MM.1S (cell line): ENCODE data around the gene IQCN.
A peak's percentile ranks its signal among the peaks of the same experiment; 100 is the strongest.

ENCODE experiments used
- DNase-seq: peaks from one replicate; pipeline ENCODE4 v3.0.0-alpha.2; 2015
- H2AFZ ChIP-seq: fragments of 300-600 bp; sonication (generic); 2 replicates; pipeline ENCODE4 v1.6.0; 2016; ENCODE audit warnings: antibody characterized with exemption, low read length
- H3F3A ChIP-seq: fragments of 300-600 bp; sonication (generic); 2 replicates; pipeline ENCODE4 v1.6.1; 2016; ENCODE audit warnings: mild to moderate bottlenecking, antibody characterized with exemption, low read length, moderate library complexity, mixed read lengths; ENCODE audit not compliant: insufficient read depth
- H3K27ac ChIP-seq: fragments of 300-600 bp; sonication (generic); 2 replicates; pipeline ENCODE4 v1.5.1; 2016; ENCODE audit warnings: mild to moderate bottlenecking, low read length
- H3K27me3 ChIP-seq: fragments of 300-600 bp; sonication (generic); replicated peaks from 2 replicates; pipeline ENCODE4 v1.6.0; 2016; ENCODE audit warnings: low read length; ENCODE audit not compliant: insufficient read depth
- H3K36me3 ChIP-seq: fragments of 300-600 bp; sonication (generic); replicated peaks from 2 replicates; pipeline ENCODE4 v1.6.1; 2016; ENCODE audit warnings: mild to moderate bottlenecking, low read length, mixed read lengths; ENCODE audit not compliant: insufficient read depth
- H3K4me1 ChIP-seq: fragments of 300-600 bp; sonication (generic); 2 replicates; pipeline ENCODE4 v1.6.1; 2016; ENCODE audit warnings: low read length, mixed read lengths
- H3K4me2 ChIP-seq: fragments of 300-600 bp; sonication (generic); 2 replicates; pipeline ENCODE4 v1.6.0; 2016; ENCODE audit warnings: low read depth, low read length
- H3K4me3 ChIP-seq: fragments of 300-600 bp; sonication (generic); 2 replicates; pipeline ENCODE4 v1.5.1; 2016; ENCODE audit warnings: low read length, mixed read lengths
- H3K79me2 ChIP-seq: fragments of 300-600 bp; sonication (generic); 2 replicates; pipeline ENCODE4 v1.6.1; 2016; ENCODE audit warnings: mixed run types, low read length, mixed read lengths
- H3K9ac ChIP-seq: fragments of 300-600 bp; sonication (generic); 2 replicates; pipeline ENCODE4 v1.6.1; 2016; ENCODE audit warnings: low read length, mixed read lengths
- H3K9me2 ChIP-seq: fragments of 300-600 bp; sonication (generic); replicated peaks from 2 replicates; pipeline ENCODE4 v1.6.1; 2016; ENCODE audit warnings: mild to moderate bottlenecking, low read length, mixed read lengths; ENCODE audit not compliant: insufficient read depth
- H3K9me3 ChIP-seq: fragments of 300-600 bp; sonication (generic); replicated peaks from 2 replicates; pipeline ENCODE4 v1.6.1; 2016; ENCODE audit warnings: mild to moderate bottlenecking, low read length, mixed read lengths; ENCODE audit not compliant: insufficient read depth
- H4K20me1 ChIP-seq: fragments of 300-600 bp; sonication (generic); 2 replicates; pipeline ENCODE4 v1.6.1; 2016; ENCODE audit warnings: mild to moderate bottlenecking, low read length, moderate library complexity, mixed read lengths; ENCODE audit not compliant: insufficient read depth
- CTCF ChIP-seq: fragments of 300-600 bp; sonication (generic); IDR thresholded peaks from 2 replicates; pipeline ENCODE4 v1.5.1; 2016; ENCODE audit warnings: antibody characterized with exemption, low read length, mixed read lengths
- EZH2 ChIP-seq: fragments of 300-600 bp; sonication (generic); optimal IDR thresholded peaks from 2 replicates; pipeline ENCODE3; 2017; ENCODE audit warnings: low read depth, mild to moderate bottlenecking, antibody characterized with exemption, low read length, mixed read lengths
- EZH2phosphoT487 ChIP-seq: fragments of 300-600 bp; sonication (generic); IDR thresholded peaks from 2 replicates; pipeline ENCODE4 v1.6.1; 2018; ENCODE audit warnings: antibody characterized with exemption, low read length

Gene IQCN

GRCh38 chr19:18224525-18225354 is 49.5 kb downstream of the IQCN start:
- H2AFZ ChIP-seq, result peak overlapping the region; percentile 67
- TF ChIP-seq EZH2, result no peak
- no peak for TF ChIP-seq CTCF
- no peak for TF ChIP-seq EZH2phosphoT487
- no peaks in the 10 kb centered on the region for H3K36me3 ChIP-seq
- H3K9me2 ChIP-seq, result no peaks in the 10 kb centered on the region
- H3K79me2 ChIP-seq, result no peaks in the 10 kb centered on the region
- H3F3A ChIP-seq, result no peaks in the 10 kb centered on the region
- no peaks in the 10 kb centered on the region for H3K4me1 ChIP-seq
- peak; percentile 88 for DNase-seq
- peaks cover 73% of the 10 kb centered on the region for H3K27me3 ChIP-seq
- H3K4me2 ChIP-seq, result peak overlapping the region; percentile 70
- peak overlapping the region; percentile 29 for H3K4me3 ChIP-seq
- H3K9ac ChIP-seq, result no peak overlapping the region; the same call in 1 of the 2 replicates
- H3K27ac ChIP-seq, result no peak overlapping the region
- H3K9me3 ChIP-seq, result no peaks in the 10 kb centered on the region
- no peaks in the 10 kb centered on the region for H4K20me1 ChIP-seq

GRCh38 chr19:18223860-18224524 is 50.3 kb downstream of the IQCN start:
- TF ChIP-seq CTCF (no peak), EZH2phosphoT487 (0 out of 2 replicates have a peak, but pooled peaks have one; percentile 51), EZH2 (no peak)
- no peaks in the 10 kb centered on the region for H3K4me1 ChIP-seq
- H3K36me3 ChIP-seq, result no peaks in the 10 kb centered on the region
- peaks cover 78% of the 10 kb centered on the region for H3K27me3 ChIP-seq
- no peaks in the 10 kb centered on the region for H3K79me2 ChIP-seq
- H3K27ac ChIP-seq, result no peak overlapping the region
- DNase-seq, result no peak
- 0 out of 2 replicates have a peak overlapping the region, but pooled peaks have one; percentile 32 for H2AFZ ChIP-seq
- H3K9ac ChIP-seq, result no peak overlapping the region
- H3K4me2 ChIP-seq, result peak overlapping the region; percentile 70
- no peaks in the 10 kb centered on the region for H3K9me3 ChIP-seq
- no peaks in the 10 kb centered on the region for H4K20me1 ChIP-seq
- H3F3A ChIP-seq, result no peaks in the 10 kb centered on the region
- no peaks in the 10 kb centered on the region for H3K9me2 ChIP-seq
- H3K4me3 ChIP-seq, result peak overlapping the region; percentile 29

- Histone ChIP-seq H3K9me3 (no peaks in the 10 kb centered on the region), H3K4me3 (no peak overlapping the region), H3K36me3 (no peaks in the 10 kb centered on the region), H3K4me2 (no peak overlapping the region), H3F3A (no peaks in the 10 kb centered on the region), H3K9me2 (no peaks in the 10 kb centered on the region), H3K27ac (no peak overlapping the region), H2AFZ (no peak overlapping the region), H3K79me2 (no peaks in the 10 kb centered on the region), H3K4me1 (no peaks in the 10 kb centered on the region), H4K20me1 (no peaks in the 10 kb centered on the region), H3K9ac (no peak overlapping the region), H3K27me3 (peaks cover 84% of the 10 kb centered on the region)
- TF ChIP-seq EZH2, result no peak
- TF ChIP-seq CTCF, result no peak
- no peak for TF ChIP-seq EZH2phosphoT487
- no peak for DNase-seq
These were observed 52.2 kb downstream of the IQCN start for GRCh38 chr19:18221815-18222725.
